Umbilical cord (tissue), 1 donor: ENCODE results near the gene QRICH2. TPM values are rescaled to one million over a fixed set of nuclear protein-coding genes. Genes with fewer than 3 reads are reported as not detected.

Source experiments
- total RNA-seq: library from RNA; depleted of rRNA; stranded (reverse); fragments of >200 nt; gene quantifications from one replicate; pipeline ENCODE4 v1.2.3, GENCODE V29; 2014; ENCODE audit warnings: low replicate concordance; ENCODE audit not compliant: insufficient read depth

The QRICH2 gene
- total RNA-seq, 1 donor from 2014 or later = 0.48 TPM

Other genes with a start within 250 kb of the QRICH2 start
- gene SRP68, start 235.8 kb downstream of the QRICH2 start, total RNA-seq = 18.3 TPM
- 6.7 TPM for gene GALR2, start 233.5 kb downstream of the QRICH2 start, total RNA-seq
- gene ZACN, start 229.1 kb downstream of the QRICH2 start, total RNA-seq = 1.7 TPM
- gene EXOC7, start 204.5 kb downstream of the QRICH2 start, total RNA-seq = 64.5 TPM
- 0.48 TPM for gene FOXJ1, start 167.0 kb downstream of the QRICH2 start, total RNA-seq
- 0.96 TPM for gene RNF157, start 67.8 kb downstream of the QRICH2 start, total RNA-seq
- gene UBALD2, start 42.9 kb downstream of the QRICH2 start, total RNA-seq = 8.2 TPM
- gene PRPSAP1, start 45.6 kb upstream of the QRICH2 start, total RNA-seq = 30.8 TPM
- 2.9 TPM for gene SPHK1, start 76.3 kb upstream of the QRICH2 start, total RNA-seq
- 13.5 TPM for gene UBE2O, start 144.9 kb upstream of the QRICH2 start, total RNA-seq
- gene AANAT, start 159.3 kb upstream of the QRICH2 start, total RNA-seq = not detected
- gene RHBDF2, start 193.1 kb upstream of the QRICH2 start, total RNA-seq = 21.4 TPM
- gene CYGB, start 229.4 kb upstream of the QRICH2 start, total RNA-seq = 0.24 TPM
- 1.9 TPM for gene PRCD, start 231.8 kb upstream of the QRICH2 start, total RNA-seq